ENCODE results near the gene PLCL1. TPM values are rescaled to one million over a fixed set of nuclear protein-coding genes. Genes with fewer than 3 reads are reported as not detected.

The PLCL1 gene
- total RNA-seq, 4 donors from 2014 or later: 6.6 to 10.0 (median 7.9) TPM

DNA sequence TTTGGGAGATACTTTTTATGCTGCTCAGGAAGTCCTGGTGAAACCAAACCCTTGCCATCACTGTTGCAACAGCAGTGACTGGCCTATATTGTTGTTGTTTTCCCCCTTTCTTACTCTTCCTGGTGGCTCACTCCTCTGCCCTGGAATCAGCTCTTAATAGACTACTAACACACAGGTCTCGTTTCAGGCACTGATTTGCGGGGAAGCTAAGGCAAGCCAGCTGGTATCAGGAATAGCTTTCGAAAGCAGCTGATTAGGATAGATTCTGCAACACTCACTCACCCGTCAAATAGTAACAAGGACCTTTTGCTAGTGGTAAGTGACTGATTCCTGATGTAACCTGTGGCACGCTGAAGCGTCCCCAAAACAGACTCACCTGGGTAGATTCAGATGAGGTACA, 360.4 kb downstream of the PLCL1 start:
- no peaks in the 10 kb centered on the region for H3K4me1 ChIP-seq
- TF ChIP-seq POLR2A (IDR thresholded peaks at IDR 0.05) (no peak), EP300 (IDR thresholded peaks at IDR 0.05) (no peak)
- TF ChIP-seq, protein P1, sequence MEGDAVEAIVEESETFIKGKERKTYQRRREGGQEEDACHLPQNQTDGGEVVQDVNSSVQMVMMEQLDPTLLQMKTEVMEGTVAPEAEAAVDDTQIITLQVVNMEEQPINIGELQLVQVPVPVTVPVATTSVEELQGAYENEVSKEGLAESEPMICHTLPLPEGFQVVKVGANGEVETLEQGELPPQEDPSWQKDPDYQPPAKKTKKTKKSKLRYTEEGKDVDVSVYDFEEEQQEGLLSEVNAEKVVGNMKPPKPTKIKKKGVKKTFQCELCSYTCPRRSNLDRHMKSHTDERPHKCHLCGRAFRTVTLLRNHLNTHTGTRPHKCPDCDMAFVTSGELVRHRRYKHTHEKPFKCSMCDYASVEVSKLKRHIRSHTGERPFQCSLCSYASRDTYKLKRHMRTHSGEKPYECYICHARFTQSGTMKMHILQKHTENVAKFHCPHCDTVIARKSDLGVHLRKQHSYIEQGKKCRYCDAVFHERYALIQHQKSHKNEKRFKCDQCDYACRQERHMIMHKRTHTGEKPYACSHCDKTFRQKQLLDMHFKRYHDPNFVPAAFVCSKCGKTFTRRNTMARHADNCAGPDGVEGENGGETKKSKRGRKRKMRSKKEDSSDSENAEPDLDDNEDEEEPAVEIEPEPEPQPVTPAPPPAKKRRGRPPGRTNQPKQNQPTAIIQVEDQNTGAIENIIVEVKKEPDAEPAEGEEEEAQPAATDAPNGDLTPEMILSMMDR (IDR thresholded peaks at IDR 0.05): no peak
- no peaks in the 10 kb centered on the region for H3K9me3 ChIP-seq
- WGBS, 2 donors: 93 to 95% methylated on average over 6 of the region's 6 CpGs
- no peaks in the 10 kb centered on the region for H3K36me3 ChIP-seq
- H3K27me3 ChIP-seq: no peaks in the 10 kb centered on the region
- DNase-seq (ENCODE audit: low spot score in 2 of 2): no peak
- no peak overlapping the region for H3K4me3 ChIP-seq
- H3K27ac ChIP-seq: no peak overlapping the region

DNA sequence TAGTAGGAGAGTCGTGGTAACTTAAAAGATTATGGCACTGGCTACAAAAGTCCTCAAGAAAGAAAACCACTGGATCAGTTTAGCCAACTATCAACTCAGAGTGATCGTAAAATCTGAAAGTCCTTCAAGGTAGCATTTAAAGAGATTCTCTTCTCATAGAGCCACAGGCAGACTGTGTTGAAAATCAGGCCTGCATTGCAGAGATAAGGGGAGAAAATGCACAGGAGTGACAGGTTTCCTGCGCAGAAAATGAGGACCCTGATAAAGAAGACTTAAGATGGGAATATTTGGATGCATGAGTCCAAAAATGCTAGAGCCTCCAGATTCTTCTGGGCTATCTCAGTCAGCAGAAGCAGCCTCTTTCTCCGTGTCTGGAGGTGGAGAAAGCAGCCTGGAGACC, 360.9 kb downstream of the PLCL1 start:
- no peaks in the 10 kb centered on the region for H3K36me3 ChIP-seq
- no peak overlapping the region for H3K4me3 ChIP-seq
- no peak overlapping the region for H3K27ac ChIP-seq
- TF ChIP-seq, protein P1 (IDR thresholded peaks at IDR 0.05): no peak
- TF ChIP-seq POLR2A (IDR thresholded peaks at IDR 0.05): no peak
- no peak for TF ChIP-seq EP300 (IDR thresholded peaks at IDR 0.05)
- no peaks in the 10 kb centered on the region for H3K9me3 ChIP-seq
- no peak for DNase-seq (ENCODE audit: low spot score in 2 of 2)
- H3K4me1 ChIP-seq: no peaks in the 10 kb centered on the region
- no peaks in the 10 kb centered on the region for H3K27me3 ChIP-seq
- 90 to 92% methylated on average over 4 of the region's 4 CpGs for whole genome bisulfite sequencing, 2 donors

DNA sequence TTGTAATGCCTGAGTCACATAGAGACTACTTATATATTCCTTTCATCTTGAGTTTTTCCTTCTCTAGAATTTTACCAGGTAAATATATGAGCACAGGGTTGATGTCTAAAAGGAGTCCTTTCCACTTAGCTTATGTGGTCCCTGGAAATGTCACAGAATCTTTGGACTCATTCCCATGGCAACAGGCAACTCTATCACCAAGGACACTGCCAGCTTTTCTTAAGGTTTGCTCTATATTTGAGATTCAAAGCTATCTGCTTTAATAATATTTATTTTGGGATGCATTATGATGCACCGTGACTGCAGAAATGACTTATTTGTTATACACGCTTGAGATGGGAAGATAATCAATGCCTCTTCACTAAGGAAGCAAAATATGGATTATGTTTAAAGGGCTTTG, 363.0 kb downstream of the PLCL1 start:
- TF ChIP-seq, protein P1 (IDR thresholded peaks at IDR 0.05): no peak
- TF ChIP-seq POLR2A (IDR thresholded peaks at IDR 0.05) (no peak), EP300 (IDR thresholded peaks at IDR 0.05) (no peak)
- DNase-seq (ENCODE audit: low spot score in 2 of 2): no peak
- no peaks in the 10 kb centered on the region for H3K27me3 ChIP-seq
- H3K36me3 ChIP-seq: no peaks in the 10 kb centered on the region
- no peaks in the 10 kb centered on the region for H3K4me1 ChIP-seq
- 67 to 68% methylated on average over 2 of the region's 2 CpGs for WGBS, 2 donors
- H3K4me3 ChIP-seq: no peak overlapping the region
- H3K27ac ChIP-seq: no peak overlapping the region
- H3K9me3 ChIP-seq: no peaks in the 10 kb centered on the region

DNA sequence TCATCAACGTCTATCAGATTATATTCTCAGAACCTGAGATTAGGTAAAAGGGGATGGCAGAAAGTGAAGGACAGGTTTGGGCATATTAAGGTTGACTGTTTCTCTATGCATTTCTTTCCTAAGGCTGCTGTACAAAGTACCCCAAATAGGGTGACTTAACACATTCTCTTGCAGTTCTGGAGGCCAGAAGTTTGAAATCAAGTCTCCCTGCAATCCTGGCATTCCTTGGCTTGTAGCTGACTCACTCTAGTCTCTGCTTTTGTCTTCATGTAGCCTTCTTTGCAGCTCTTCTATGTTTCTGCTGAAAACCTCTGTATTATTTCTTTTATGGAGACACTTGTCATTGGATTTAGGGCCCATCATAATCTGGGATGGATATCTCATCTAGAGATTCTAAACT, 364.3 kb downstream of the PLCL1 start:
- Histone ChIP-seq H3K9me3 (no peaks in the 10 kb centered on the region), H3K4me1 (no peaks in the 10 kb centered on the region), H3K27me3 (no peaks in the 10 kb centered on the region), H3K36me3 (no peaks in the 10 kb centered on the region), H3K27ac (no peak overlapping the region), H3K4me3 (no peak overlapping the region)
- TF ChIP-seq, protein P1 (IDR thresholded peaks at IDR 0.05): no peak
- TF ChIP-seq EP300 (IDR thresholded peaks at IDR 0.05): no peak
- no peak for TF ChIP-seq POLR2A (IDR thresholded peaks at IDR 0.05)
- DNase-seq (ENCODE audit: low spot score in 2 of 2): no peak
- 89 to 96% methylated on average over 1 of the region's 1 CpG for WGBS, 2 donors

DNA sequence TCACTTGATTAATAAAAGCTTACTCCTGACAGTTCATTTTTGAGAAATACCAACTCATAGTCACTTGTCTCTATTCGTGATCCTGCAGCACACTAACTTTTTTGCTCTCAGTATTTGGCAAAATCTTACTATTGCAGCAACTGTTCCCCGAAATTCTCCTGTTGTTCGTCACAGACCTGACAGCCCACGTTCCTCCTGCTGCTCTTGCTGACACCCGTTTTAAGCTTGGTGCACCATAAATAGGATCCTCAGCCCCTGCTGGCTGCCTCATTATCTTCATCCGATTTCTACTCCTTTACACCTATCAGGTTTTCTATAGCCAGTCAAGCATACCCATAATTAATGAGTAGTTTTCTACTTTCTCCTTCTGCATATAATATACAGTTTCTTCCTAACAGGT, 368.8 kb downstream of the PLCL1 start:
- Histone ChIP-seq H3K27ac (no peak overlapping the region), H3K4me1 (no peaks in the 10 kb centered on the region), H3K27me3 (no peaks in the 10 kb centered on the region), H3K9me3 (peaks cover 0 to 15% (median 0%) of the 10 kb centered on the region in 4 donors), H3K36me3 (no peaks in the 10 kb centered on the region), H3K4me3 (no peak overlapping the region)
- 57 to 63% methylated on average over 6 of the region's 6 CpGs for WGBS, 2 donors
- no peak for TF ChIP-seq POLR2A (IDR thresholded peaks at IDR 0.05)
- TF ChIP-seq, protein P1 (IDR thresholded peaks at IDR 0.05): no peak
- no peak for TF ChIP-seq EP300 (IDR thresholded peaks at IDR 0.05)
- DNase-seq (ENCODE audit: low spot score in 2 of 2): no peak
